Astrocyte (in vitro differentiated cells and primary cell): Measurements from ENCODE around the gene GSS.

ENCODE experiments used
- EZH2 ChIP-seq: IDR thresholded peaks from 2 replicates; pipeline ENCODE4 v1.6.1; 2012; ENCODE audit warnings: mild to moderate bottlenecking, low read length, inconsistent platforms; ENCODE audit not compliant: insufficient read depth
- TF ChIP-seq, protein P1 (sequence below): IDR thresholded peaks from 2 replicates; pipeline ENCODE4 v1.5.1; 2011; ENCODE audit warnings: low read depth, mild to moderate bottlenecking, inconsistent platforms, low read length, moderate library complexity; ENCODE audit not compliant: insufficient read depth

DNA sequence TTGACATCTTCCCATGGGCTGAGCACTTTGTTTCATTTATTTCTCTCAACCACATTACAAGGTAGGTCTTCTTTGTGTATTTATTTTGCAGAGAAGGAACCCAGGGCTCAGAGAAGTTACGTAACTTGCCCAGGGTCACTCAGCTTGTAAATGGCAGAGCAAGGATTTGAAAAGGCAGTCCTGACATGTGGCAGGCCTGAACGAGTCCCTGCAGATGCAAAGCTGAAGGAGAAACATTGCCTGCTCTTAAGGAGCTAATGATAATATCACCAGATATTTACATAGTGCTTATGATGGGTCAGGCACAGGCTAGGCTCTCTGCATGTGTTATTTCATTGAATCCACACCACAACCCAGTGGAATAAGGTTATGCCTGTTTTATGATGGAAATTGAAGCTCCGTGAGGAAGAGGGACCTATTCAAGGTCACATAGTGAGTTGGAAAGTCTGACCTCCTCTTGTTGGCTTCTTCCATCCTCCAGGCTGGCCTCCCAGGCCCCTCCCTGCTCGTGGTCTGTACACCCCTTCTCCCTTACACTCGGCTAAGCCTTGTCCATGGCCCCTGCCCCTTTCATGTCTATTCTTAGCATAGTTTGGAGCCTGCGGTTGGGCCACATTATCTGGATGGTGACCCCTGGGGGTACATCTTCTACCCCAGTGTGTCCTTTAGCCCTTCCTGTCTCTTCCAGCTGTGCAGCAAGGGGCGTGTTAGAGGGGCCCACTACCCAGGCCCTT lies 12.6 kb upstream of the GSS start:
- TF ChIP-seq, protein P1, sequence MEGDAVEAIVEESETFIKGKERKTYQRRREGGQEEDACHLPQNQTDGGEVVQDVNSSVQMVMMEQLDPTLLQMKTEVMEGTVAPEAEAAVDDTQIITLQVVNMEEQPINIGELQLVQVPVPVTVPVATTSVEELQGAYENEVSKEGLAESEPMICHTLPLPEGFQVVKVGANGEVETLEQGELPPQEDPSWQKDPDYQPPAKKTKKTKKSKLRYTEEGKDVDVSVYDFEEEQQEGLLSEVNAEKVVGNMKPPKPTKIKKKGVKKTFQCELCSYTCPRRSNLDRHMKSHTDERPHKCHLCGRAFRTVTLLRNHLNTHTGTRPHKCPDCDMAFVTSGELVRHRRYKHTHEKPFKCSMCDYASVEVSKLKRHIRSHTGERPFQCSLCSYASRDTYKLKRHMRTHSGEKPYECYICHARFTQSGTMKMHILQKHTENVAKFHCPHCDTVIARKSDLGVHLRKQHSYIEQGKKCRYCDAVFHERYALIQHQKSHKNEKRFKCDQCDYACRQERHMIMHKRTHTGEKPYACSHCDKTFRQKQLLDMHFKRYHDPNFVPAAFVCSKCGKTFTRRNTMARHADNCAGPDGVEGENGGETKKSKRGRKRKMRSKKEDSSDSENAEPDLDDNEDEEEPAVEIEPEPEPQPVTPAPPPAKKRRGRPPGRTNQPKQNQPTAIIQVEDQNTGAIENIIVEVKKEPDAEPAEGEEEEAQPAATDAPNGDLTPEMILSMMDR, result no peak
- TF ChIP-seq EZH2, result no peak
